SK-N-SH (cell line): Measurements from ENCODE around the gene RBBP8NL. TPM values are rescaled to one million over a fixed set of nuclear protein-coding genes. Genes with fewer than 3 reads are reported as not detected.

Source experiments
- CTCF ChIA-PET: fragments of 300-600, 350-600 bp; formaldehyde crosslinking; extraction: SDS; loops from one replicate; lab custom pipeline; 2021; lab: Yijun Ruan, JAX
- POLR2A ChIA-PET: fragments of 350-600 bp; sonication (Branson Sonifier 250); formaldehyde crosslinking; extraction: SDS; loops from one replicate; lab custom pipeline; 2020; ENCODE audit warnings: antibody characterized with exemption, inconsistent platforms; lab: Yijun Ruan, JAX
- DNase-seq: peaks from one replicate; pipeline ENCODE4 v3.0.0; 2012
- H2AFZ ChIP-seq: fragments of 200-600 bp; sonication (generic); 2 replicates; pipeline ENCODE4 v1.8.1; 2016; ENCODE audit warnings: antibody characterized with exemption, mild to moderate bottlenecking, low read depth
- H3F3A ChIP-seq: fragments of 200-600 bp; sonication (generic); replicated peaks from 2 replicates; pipeline ENCODE3; 2016; ENCODE audit warnings: antibody characterized with exemption, mild to moderate bottlenecking; ENCODE audit not compliant: insufficient read depth
- H3K27ac ChIP-seq, 2 experiments: fragments of 200-500 bp in 1 of 2; fragments of 200-600 bp in 1 of 2; sonication (Bioruptor generic) in 1 of 2; sonication (generic), shearing (Covaris generic) in 1 of 2; 2 replicates each; pipeline versions ENCODE4 v1.5.1 to v1.6.1; 2014 to 2016; ENCODE audit warnings: low read depth in 2 of 2, inconsistent platforms in 1 of 2, low read length in 1 of 2, mild to moderate bottlenecking in 1 of 2, mixed read lengths in 1 of 2
- H3K27me3 ChIP-seq: fragments of 200-600 bp; sonication (generic), shearing (Covaris generic); 2 replicates; pipeline ENCODE4 v1.6.1; 2016; ENCODE audit warnings: mixed run types; ENCODE audit not compliant: insufficient read depth
- H3K36me3 ChIP-seq, 2 experiments: fragments of 200-500 bp in 1 of 2; fragments of 200-600 bp in 1 of 2; sonication (Bioruptor generic) in 1 of 2; sonication (generic) in 1 of 2; replicated peaks in 1 of 2; 2 replicates each; pipeline versions ENCODE3 to v1.5.1; 2014 to 2016; ENCODE audit warnings: low read length in 1 of 2, mild to moderate bottlenecking in 1 of 2; ENCODE audit not compliant: insufficient read depth in 2 of 2, control insufficient read depth in 1 of 2
- H3K4me1 ChIP-seq, 2 experiments: fragments of 200-500 bp in 1 of 2; fragments of 200-600 bp in 1 of 2; sonication (Bioruptor generic) in 1 of 2; sonication (generic), shearing (Covaris generic) in 1 of 2; 2 replicates each; pipeline versions ENCODE4 v1.5.1 to v1.6.1; 2014 to 2016; ENCODE audit warnings: low read depth in 1 of 2, low read length in 1 of 2, mixed run types in 1 of 2; ENCODE audit not compliant: insufficient read depth in 2 of 2, control insufficient read depth in 1 of 2
- H3K4me2 ChIP-seq: fragments of 200-600 bp; sonication (generic), shearing (Covaris generic); 2 replicates; pipeline ENCODE4 v1.6.1; 2017; ENCODE audit warnings: mixed run types
- H3K4me3 ChIP-seq, 2 experiments: fragments of 200-500 bp in 1 of 2; fragments of 200-600 bp in 1 of 2; sonication (Bioruptor generic) in 1 of 2; sonication (generic), shearing (Covaris generic) in 1 of 2; 2 replicates each; pipeline versions ENCODE4 v1.5.1 to v1.8.1; 2014 to 2016; ENCODE audit warnings: low read depth in 2 of 2, inconsistent platforms in 1 of 2, low read length in 1 of 2, mild to moderate bottlenecking in 1 of 2, mixed read lengths in 1 of 2, moderate library complexity in 1 of 2
- H3K79me2 ChIP-seq: fragments of 200-600 bp; sonication (generic); 2 replicates; pipeline ENCODE4 v1.8.1; 2017; ENCODE audit warnings: mild to moderate bottlenecking; ENCODE audit not compliant: insufficient read depth
- H3K9ac ChIP-seq: fragments of 200-600 bp; sonication (generic); 2 replicates; pipeline ENCODE4 v1.6.1; 2017; ENCODE audit warnings: mixed run types
- H3K9me2 ChIP-seq: fragments of 200-600 bp; sonication (generic); 2 replicates; pipeline ENCODE4 v1.6.1; 2017; ENCODE audit warnings: mixed run types
- H3K9me3 ChIP-seq: fragments of 200-600 bp; sonication (generic); 2 replicates; pipeline ENCODE4 v1.6.1; 2017; ENCODE audit warnings: mixed run types, mild to moderate bottlenecking, moderate library complexity
- H4K20me1 ChIP-seq: fragments of 200-600 bp; sonication (generic); 2 replicates; pipeline ENCODE4 v1.6.1; 2017; ENCODE audit warnings: mild to moderate bottlenecking, mixed run types; ENCODE audit not compliant: insufficient read depth
- CHD2 ChIP-seq: fragments of 150-350 bp; IDR thresholded peaks from 2 replicates; pipeline ENCODE4 v1.6.1; 2018; ENCODE audit warnings: low read length; ENCODE audit not compliant: partially characterized antibody
- ELF1 ChIP-seq: IDR thresholded peaks from 2 replicates; pipeline ENCODE4 v1.4.0; 2012
- FOSL2 ChIP-seq: IDR thresholded peaks from 2 replicates; pipeline ENCODE4 v1.4.0; 2012; ENCODE audit warnings: low read depth, mild to moderate bottlenecking, moderate library complexity, borderline replicate concordance
- FOXM1 ChIP-seq: IDR thresholded peaks from 2 replicates; pipeline ENCODE4 v1.4.0; 2012; ENCODE audit warnings: low read depth, mild to moderate bottlenecking
- GABPA ChIP-seq: IDR thresholded peaks from 2 replicates; pipeline ENCODE4 v1.4.0; 2012; ENCODE audit warnings: low read depth, mild to moderate bottlenecking
- JUND ChIP-seq: IDR thresholded peaks from 2 replicates; pipeline ENCODE4 v1.4.0; 2012
- MEF2A ChIP-seq: IDR thresholded peaks from 2 replicates; pipeline ENCODE4 v1.4.0; 2012; ENCODE audit warnings: low read depth, borderline replicate concordance
- MXI1 ChIP-seq: IDR thresholded peaks from 2 replicates; pipeline ENCODE4 v1.6.1; 2012; ENCODE audit warnings: mild to moderate bottlenecking, low read depth, low read length, improper control_type of control experiment
- NRF1 ChIP-seq: IDR thresholded peaks from 2 replicates; pipeline ENCODE4 v1.6.1; 2012; ENCODE audit warnings: low read depth, mild to moderate bottlenecking, low read length
- RAD21 ChIP-seq: IDR thresholded peaks from 2 replicates; pipeline ENCODE4 v1.6.1; 2012; ENCODE audit warnings: mild to moderate bottlenecking, low read length
- RFX5 ChIP-seq: IDR thresholded peaks from 2 replicates; pipeline ENCODE4 v1.6.1; 2012; ENCODE audit warnings: mild to moderate bottlenecking, improper control_type of control experiment, low read length
- RXRA ChIP-seq: IDR thresholded peaks from 2 replicates; pipeline ENCODE4 v1.4.0; 2012; ENCODE audit warnings: low read depth, mild to moderate bottlenecking, borderline replicate concordance
- SIN3A ChIP-seq: IDR thresholded peaks from 2 replicates; pipeline ENCODE4 v1.6.1; 2012; ENCODE audit warnings: low read depth, mild to moderate bottlenecking, low read length, moderate library complexity, borderline replicate concordance
- SMC3 ChIP-seq: IDR thresholded peaks from 2 replicates; pipeline ENCODE4 v1.6.1; 2012; ENCODE audit warnings: low read depth, low read length, improper control_type of control experiment
- TAF1 ChIP-seq: IDR thresholded peaks from 2 replicates; pipeline ENCODE4 v1.6.1; 2012; ENCODE audit warnings: low read depth, mild to moderate bottlenecking, low read length, moderate library complexity, borderline replicate concordance
- YY1 ChIP-seq: IDR thresholded peaks from 2 replicates; pipeline ENCODE4 v1.4.0; 2012; ENCODE audit warnings: low read depth, mild to moderate bottlenecking
- WGBS: methylation state at CpG from one replicate; pipeline ENCODE4 v1.1.6; 2017; ENCODE audit warnings: low lambda C conversion rate; 5-methylcytosine and 5-hydroxymethylcytosine counted together
- polyA plus RNA-seq, 3 experiments: library from polyadenylated mRNA; depleted of rRNA; stranded (reverse); fragments of >200 nt; gene quantifications; 2 replicates each; pipeline ENCODE4 v1.2.3, GENCODE V29; 2012
- TF ChIP-seq, protein P1 (sequence below): IDR thresholded peaks from 2 replicates; pipeline ENCODE4 v1.6.1; 2012; ENCODE audit warnings: mild to moderate bottlenecking, low read depth, low read length, moderate library complexity
- TF ChIP-seq, protein P2 (sequence below): fragments of 200-600 bp; sonication (generic); IDR thresholded peaks from 2 replicates; pipeline ENCODE4 v1.6.1; 2017; ENCODE audit warnings: antibody characterized with exemption, mild to moderate bottlenecking, moderate library complexity
- TF ChIP-seq, protein P3 (sequence below): IDR thresholded peaks from 2 replicates; pipeline ENCODE4 v1.4.0; 2012; ENCODE audit warnings: low read depth, borderline replicate concordance

Gene RBBP8NL
- polyA plus RNA-seq, 1 of the 3 experiments (the other 2 are of a cell fraction) = not detected

DNA sequence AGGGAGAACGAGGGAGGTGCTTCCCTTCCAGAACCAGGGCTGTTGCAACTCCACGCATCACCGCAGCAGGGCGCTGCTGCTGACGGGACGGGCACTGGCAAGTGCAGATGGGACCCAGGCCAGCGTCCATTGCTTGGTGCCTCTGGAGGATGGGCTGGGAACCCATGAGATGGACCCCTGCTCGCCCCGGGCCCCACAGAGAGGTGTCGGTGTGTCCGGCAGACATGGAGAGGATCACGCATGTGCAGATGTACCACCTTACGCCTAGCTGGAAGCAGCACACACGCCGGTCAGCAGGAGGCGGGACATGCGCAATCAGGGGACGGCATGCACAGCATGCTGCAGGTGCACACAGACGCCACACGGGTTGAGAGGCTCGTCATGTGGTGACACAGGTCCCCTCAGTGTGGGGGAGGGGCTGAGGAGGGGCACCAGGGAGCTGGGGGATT, 26.0 kb downstream of the RBBP8NL start:
- no peaks in the 10 kb centered on the region for H3K9me3 ChIP-seq
- CTCF ChIA-PET = interaction anchor here (1.0 to 1.5 kb wide), 4 partner anchors 9 to 99 kb away, joined by 3 to 7 read pairs (median 4); partner anchors contain the start of gene ADRM1
- peaks cover 5% of the 10 kb centered on the region; the same call in 1 of the 2 replicates for H4K20me1 ChIP-seq
- H3K4me3 ChIP-seq = no peak overlapping the region
- H3F3A ChIP-seq = no peaks in the 10 kb centered on the region
- peaks cover 0 to 34% of the 10 kb centered on the region in 2 experiments; a peak in 1 of 4 replicates for H3K4me1 ChIP-seq
- no peak for DNase-seq
- peaks cover 6% of the 10 kb centered on the region; the same call in 1 of the 2 replicates for H3K79me2 ChIP-seq
- no peaks in the 10 kb centered on the region for H3K36me3 ChIP-seq
- TF ChIP-seq JUND (no peak), SIN3A (no peak), MXI1 (no peak), ELF1 (no peak), RXRA (no peak), SMC3 (no peak), CHD2 (no peak), NRF1 (no peak), FOSL2 (no peak), MEF2A (no peak), RAD21 (no peak), YY1 (no peak), GABPA (no peak), FOXM1 (no peak), TAF1 (no peak), RFX5 (no peak)
- TF ChIP-seq, protein P1, sequence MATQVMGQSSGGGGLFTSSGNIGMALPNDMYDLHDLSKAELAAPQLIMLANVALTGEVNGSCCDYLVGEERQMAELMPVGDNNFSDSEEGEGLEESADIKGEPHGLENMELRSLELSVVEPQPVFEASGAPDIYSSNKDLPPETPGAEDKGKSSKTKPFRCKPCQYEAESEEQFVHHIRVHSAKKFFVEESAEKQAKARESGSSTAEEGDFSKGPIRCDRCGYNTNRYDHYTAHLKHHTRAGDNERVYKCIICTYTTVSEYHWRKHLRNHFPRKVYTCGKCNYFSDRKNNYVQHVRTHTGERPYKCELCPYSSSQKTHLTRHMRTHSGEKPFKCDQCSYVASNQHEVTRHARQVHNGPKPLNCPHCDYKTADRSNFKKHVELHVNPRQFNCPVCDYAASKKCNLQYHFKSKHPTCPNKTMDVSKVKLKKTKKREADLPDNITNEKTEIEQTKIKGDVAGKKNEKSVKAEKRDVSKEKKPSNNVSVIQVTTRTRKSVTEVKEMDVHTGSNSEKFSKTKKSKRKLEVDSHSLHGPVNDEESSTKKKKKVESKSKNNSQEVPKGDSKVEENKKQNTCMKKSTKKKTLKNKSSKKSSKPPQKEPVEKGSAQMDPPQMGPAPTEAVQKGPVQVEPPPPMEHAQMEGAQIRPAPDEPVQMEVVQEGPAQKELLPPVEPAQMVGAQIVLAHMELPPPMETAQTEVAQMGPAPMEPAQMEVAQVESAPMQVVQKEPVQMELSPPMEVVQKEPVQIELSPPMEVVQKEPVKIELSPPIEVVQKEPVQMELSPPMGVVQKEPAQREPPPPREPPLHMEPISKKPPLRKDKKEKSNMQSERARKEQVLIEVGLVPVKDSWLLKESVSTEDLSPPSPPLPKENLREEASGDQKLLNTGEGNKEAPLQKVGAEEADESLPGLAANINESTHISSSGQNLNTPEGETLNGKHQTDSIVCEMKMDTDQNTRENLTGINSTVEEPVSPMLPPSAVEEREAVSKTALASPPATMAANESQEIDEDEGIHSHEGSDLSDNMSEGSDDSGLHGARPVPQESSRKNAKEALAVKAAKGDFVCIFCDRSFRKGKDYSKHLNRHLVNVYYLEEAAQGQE = no peak
- TF ChIP-seq, protein P2, sequence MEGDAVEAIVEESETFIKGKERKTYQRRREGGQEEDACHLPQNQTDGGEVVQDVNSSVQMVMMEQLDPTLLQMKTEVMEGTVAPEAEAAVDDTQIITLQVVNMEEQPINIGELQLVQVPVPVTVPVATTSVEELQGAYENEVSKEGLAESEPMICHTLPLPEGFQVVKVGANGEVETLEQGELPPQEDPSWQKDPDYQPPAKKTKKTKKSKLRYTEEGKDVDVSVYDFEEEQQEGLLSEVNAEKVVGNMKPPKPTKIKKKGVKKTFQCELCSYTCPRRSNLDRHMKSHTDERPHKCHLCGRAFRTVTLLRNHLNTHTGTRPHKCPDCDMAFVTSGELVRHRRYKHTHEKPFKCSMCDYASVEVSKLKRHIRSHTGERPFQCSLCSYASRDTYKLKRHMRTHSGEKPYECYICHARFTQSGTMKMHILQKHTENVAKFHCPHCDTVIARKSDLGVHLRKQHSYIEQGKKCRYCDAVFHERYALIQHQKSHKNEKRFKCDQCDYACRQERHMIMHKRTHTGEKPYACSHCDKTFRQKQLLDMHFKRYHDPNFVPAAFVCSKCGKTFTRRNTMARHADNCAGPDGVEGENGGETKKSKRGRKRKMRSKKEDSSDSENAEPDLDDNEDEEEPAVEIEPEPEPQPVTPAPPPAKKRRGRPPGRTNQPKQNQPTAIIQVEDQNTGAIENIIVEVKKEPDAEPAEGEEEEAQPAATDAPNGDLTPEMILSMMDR = no peak
- TF ChIP-seq, protein P3, sequence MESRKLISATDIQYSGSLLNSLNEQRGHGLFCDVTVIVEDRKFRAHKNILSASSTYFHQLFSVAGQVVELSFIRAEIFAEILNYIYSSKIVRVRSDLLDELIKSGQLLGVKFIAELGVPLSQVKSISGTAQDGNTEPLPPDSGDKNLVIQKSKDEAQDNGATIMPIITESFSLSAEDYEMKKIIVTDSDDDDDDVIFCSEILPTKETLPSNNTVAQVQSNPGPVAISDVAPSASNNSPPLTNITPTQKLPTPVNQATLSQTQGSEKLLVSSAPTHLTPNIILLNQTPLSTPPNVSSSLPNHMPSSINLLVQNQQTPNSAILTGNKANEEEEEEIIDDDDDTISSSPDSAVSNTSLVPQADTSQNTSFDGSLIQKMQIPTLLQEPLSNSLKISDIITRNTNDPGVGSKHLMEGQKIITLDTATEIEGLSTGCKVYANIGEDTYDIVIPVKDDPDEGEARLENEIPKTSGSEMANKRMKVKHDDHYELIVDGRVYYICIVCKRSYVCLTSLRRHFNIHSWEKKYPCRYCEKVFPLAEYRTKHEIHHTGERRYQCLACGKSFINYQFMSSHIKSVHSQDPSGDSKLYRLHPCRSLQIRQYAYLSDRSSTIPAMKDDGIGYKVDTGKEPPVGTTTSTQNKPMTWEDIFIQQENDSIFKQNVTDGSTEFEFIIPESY = no peak
- TF ChIP-seq, all 33 proteins: peak for 0
- WGBS = 91% methylated on average over 10 of the region's 21 CpGs
- Histone ChIP-seq H2AFZ (no peak overlapping the region), H3K4me2 (no peak overlapping the region), H3K9me2 (no peaks in the 10 kb centered on the region), H3K27me3 (no peaks in the 10 kb centered on the region), H3K9ac (no peak overlapping the region), H3K27ac (no peak overlapping the region)
- POLR2A ChIA-PET = no interaction called here
